K562 (cell line): ENCODE data around the gene LLGL2. TPM values are rescaled to one million over a fixed set of nuclear protein-coding genes. Genes with fewer than 3 reads are reported as not detected.

Experiments used
- ATAC-seq: fragments of 200-7000 bp; cut with Tn5 transposase; 3 replicates; pipeline ENCODE4 v1.9.1; 2020; ENCODE audit warnings: moderate library complexity
- BruUV-seq: library from RNA; stranded (reverse); fragments of 400-500 nt; replicated peaks from 2 replicates; lab custom pipeline; 2021; lab: Mats Ljungman, UMichigan
- CTCF ChIA-PET: fragments of 300-600 bp; formaldehyde crosslinking; extraction: SDS; loops from one replicate; lab custom pipeline; 2021; ENCODE audit warnings: low intra/inter-chr PET ratio; lab: Yijun Ruan, JAX
- POLR2A ChIA-PET: fragments of 300-600, 350-650 bp; sonication (Branson Sonifier 250); formaldehyde crosslinking; extraction: SDS; loops from one replicate; lab custom pipeline; 2021; ENCODE audit warnings: antibody characterized with exemption, inconsistent platforms; lab: Yijun Ruan, JAX
- DNase-seq, 4 experiments: peaks; one replicate each; pipeline versions ENCODE4 v3.0.0 to v3.0.0-alpha.2; 2011 to 2018; ENCODE audit warnings: low spot score in 3 of 4, mixed read lengths in 3 of 4; ENCODE audit errors: extremely low read depth in 1 of 4
- FAIRE-seq: peaks from 2 replicates; lab custom pipeline; 2011; peaks lifted over from hg19 to GRCh38; lab: Jason Lieb, UNC
- H2AFZ ChIP-seq: 2 replicates; pipeline ENCODE4 v1.6.0; 2011; ENCODE audit warnings: low read depth, low read length, control low read depth, inconsistent platforms
- H3K27ac ChIP-seq: fragments of 200-600 bp; 3 replicates; pipeline ENCODE4 v1.8.0; 2011; ENCODE audit warnings: low read depth, mild to moderate bottlenecking, control low read depth, inconsistent platforms, low read length, moderate library complexity, mixed read lengths; ENCODE audit errors: extremely low read depth
- H3K27me3 ChIP-seq, 2 experiments: fragments of 300-600 bp in 1 of 2; 2 replicates in 1 of 2; 3 replicates in 1 of 2; pipeline versions ENCODE4 v1.6.0 to v1.8.0; 2011; ENCODE audit warnings: inconsistent platforms in 2 of 2, low read length in 2 of 2, mild to moderate bottlenecking in 1 of 2, mixed read lengths in 1 of 2, moderate library complexity in 1 of 2; ENCODE audit not compliant: control insufficient read depth in 2 of 2, insufficient read depth in 2 of 2
- H3K36me3 ChIP-seq: fragments of 300-600 bp; 3 replicates; pipeline ENCODE4 v1.8.0; 2011; ENCODE audit warnings: mild to moderate bottlenecking, low read length, inconsistent platforms; ENCODE audit not compliant: control insufficient read depth, insufficient read depth
- H3K4me1 ChIP-seq, 2 experiments: fragments of 200-600 bp in 1 of 2; replicated peaks in 1 of 2; 2 replicates in 1 of 2; 3 replicates in 1 of 2; pipeline versions ENCODE4 v1.5.1 to v1.8.0; 2011; ENCODE audit warnings: inconsistent platforms in 2 of 2, low read length in 2 of 2, mild to moderate bottlenecking in 1 of 2, mixed read lengths in 1 of 2, moderate library complexity in 1 of 2; ENCODE audit not compliant: control insufficient read depth in 2 of 2, insufficient read depth in 2 of 2
- H3K4me2 ChIP-seq: 2 replicates; pipeline ENCODE4 v1.6.1; 2011; ENCODE audit warnings: low read length, control low read depth, inconsistent platforms, mixed read lengths; ENCODE audit not compliant: insufficient read depth
- H3K4me3 ChIP-seq: fragments of 200-600 bp; sonication (generic), shearing (Covaris generic); 2 replicates; pipeline ENCODE4 v1.5.1; 2016; ENCODE audit warnings: control low read depth, inconsistent platforms
- H3K79me2 ChIP-seq: fragments of 200-600 bp; 3 replicates; pipeline ENCODE4 v1.8.0; 2011; ENCODE audit warnings: low read length, inconsistent platforms; ENCODE audit not compliant: control insufficient read depth, insufficient read depth
- H3K9ac ChIP-seq, 2 experiments: 2 replicates each; pipeline versions ENCODE4 v1.6.0 to v1.6.1; 2011; ENCODE audit warnings: low read depth in 2 of 2, low read length in 2 of 2, control low read depth in 1 of 2, inconsistent platforms in 1 of 2, mild to moderate bottlenecking in 1 of 2, mixed read lengths in 1 of 2; ENCODE audit not compliant: insufficient read depth in 1 of 2
- H3K9me1 ChIP-seq: one replicate; pipeline ENCODE4 v1.6.0; 2011; ENCODE audit warnings: inconsistent platforms, mild to moderate bottlenecking, low read length, moderate library complexity; ENCODE audit not compliant: control insufficient read depth, insufficient read depth
- H3K9me3 ChIP-seq: replicated peaks from 2 replicates; pipeline ENCODE4 v1.5.1; 2011; ENCODE audit warnings: low read depth, low read length, inconsistent platforms; ENCODE audit not compliant: control insufficient read depth, insufficient read depth
- H4K20me1 ChIP-seq: replicated peaks from 2 replicates; pipeline ENCODE4 v1.6.1; 2011; ENCODE audit warnings: low read length, inconsistent platforms, mixed read lengths; ENCODE audit not compliant: control insufficient read depth, insufficient read depth
- ASH1L ChIP-seq: fragments of 450-650 bp; IDR thresholded peaks from 2 replicates; pipeline ENCODE4 v1.6.1; 2018; ENCODE audit warnings: borderline replicate concordance, mild to moderate bottlenecking, low read depth; ENCODE audit not compliant: partially characterized antibody
- CHAMP1 ChIP-seq: fragments of 450-650 bp; IDR thresholded peaks from 2 replicates; pipeline ENCODE4 v1.6.1; 2016; ENCODE audit warnings: mild to moderate bottlenecking
- EP400 ChIP-seq: fragments of 450-650 bp; IDR thresholded peaks from 2 replicates; pipeline ENCODE4 v1.6.1; 2017; ENCODE audit warnings: antibody characterized with exemption, mild to moderate bottlenecking, moderate library complexity
- GABPB1 ChIP-seq: sonication (generic); formaldehyde crosslinking; IDR thresholded peaks from 2 replicates; pipeline ENCODE4 v1.8.0; 2022; ENCODE audit warnings: mild to moderate bottlenecking, missing genetic modification reagents
- GMEB1 ChIP-seq: fragments of 250-450 bp; sonication (Bioruptor Pico); IDR thresholded peaks from 2 replicates; pipeline ENCODE4 v1.4.0; 2020; ENCODE audit warnings: mild to moderate bottlenecking
- IRF1 ChIP-seq: sonication (generic); formaldehyde crosslinking; IDR thresholded peaks from 2 replicates; pipeline ENCODE4 v1.8.0; 2022; ENCODE audit warnings: missing genetic modification reagents, mild to moderate bottlenecking, borderline replicate concordance
- NR4A1 ChIP-seq, 2 experiments: fragments of 250-450 bp in 1 of 2; fragments of 450-650 bp in 1 of 2; sonication (Bioruptor Pico) in 1 of 2; IDR thresholded peaks; 2 replicates each; pipeline versions ENCODE4 v1.4.0 to v1.6.1; 2016 to 2020; ENCODE audit warnings: mild to moderate bottlenecking in 2 of 2, missing compliant biosample characterization in 1 of 2, missing genetic modification characterization in 1 of 2, moderate library complexity in 1 of 2
- STAT5B ChIP-seq: fragments of 250-450 bp; sonication (Bioruptor Pico); IDR thresholded peaks from 2 replicates; pipeline ENCODE4 v1.8.0; 2021; ENCODE audit warnings: mild to moderate bottlenecking, inconsistent platforms
- TEAD2 ChIP-seq: fragments of 450-650 bp; IDR thresholded peaks from 2 replicates; pipeline ENCODE4 v1.6.1; 2016; ENCODE audit warnings: missing genetic modification characterization, control low read depth, missing compliant biosample characterization
- THAP12 ChIP-seq: fragments of 250-450 bp; sonication (Bioruptor Pico); IDR thresholded peaks from 2 replicates; pipeline ENCODE4 v1.9.0; 2021; ENCODE audit warnings: mild to moderate bottlenecking, inconsistent platforms
- USF2 ChIP-seq: sonication (generic); formaldehyde crosslinking; IDR thresholded peaks from 2 replicates; pipeline ENCODE4 v1.5.0; 2020; ENCODE audit warnings: missing genetic modification reagents
- ZNF24 ChIP-seq: fragments of 450-650 bp; IDR thresholded peaks from 2 replicates; pipeline ENCODE4 v1.6.1; 2016
- WGBS: fragments of 100-300 bp; shearing (Covaris generic); methylation state at CpG from one replicate; pipeline ENCODE4 v1.1.6; 2016; ENCODE audit warnings: low coverage, mixed read lengths; ENCODE audit not compliant: insufficient coverage; ENCODE audit errors: missing lambda C conversion rate; 5-methylcytosine and 5-hydroxymethylcytosine counted together
- in situ Hi-C: fragments of 300-500 bp; cut with MboI; formaldehyde crosslinking; loops from 4 replicates; pipeline ENCODE4 v1.15.0; 2018; ENCODE audit warnings: inconsistent platforms, mixed read lengths
- intact Hi-C: fragments of 100-400 bp; cut with micrococcal nuclease; formaldehyde crosslinking; loops from 2 replicates; pipeline ENCODE4 v1.14.2; 2022
- polyA plus RNA-seq, 8 experiments: library from polyadenylated mRNA; depleted of rRNA in 4 of 8; stranded (reverse) in 5 of 8; unstranded in 3 of 8; fragments of >200 nt; fragmentation: Nextera tagmentation in 2 of 8; fragmentation: Illumina TruSeq in 1 of 8; extraction: Ambion mirVana in 2 of 8; extraction: Trizol in 1 of 8; gene quantifications; 2 replicates each; pipeline versions ENCODE4 v1.2.1 to v1.2.3, GENCODE V29; 2011 to 2014; ENCODE audit warnings: inconsistent platforms in 1 of 8, missing spikeins in 1 of 8
- total RNA-seq, 7 experiments: library from RNA; depleted of rRNA in 6 of 7; stranded (reverse); fragments of >200 nt in 6 of 7; fragmentation: Illumina TruSeq in 2 of 7; extraction: Trizol in 2 of 7; gene quantifications; 2 replicates each; pipeline versions ENCODE4 v1.2.1 to v1.2.3, GENCODE V29; 2011 to 2021; ENCODE audit warnings: low replicate concordance in 1 of 7

Gene LLGL2
- total and polyA plus RNA-seq, 9 of the 15 experiments (the other 6 are each of a cell fraction or from before 2014, with no cell fraction given) = 0.32 to 24.4 (median 10.2) TPM

GRCh38 chr17:75611851-75612429 is 86.4 kb downstream of the LLGL2 start:
- H2AFZ ChIP-seq = no peak overlapping the region
- CTCF ChIA-PET = no interaction called here
- no TSS peak for BruUV-seq
- in situ Hi-C loops (no loop called here), intact Hi-C loops (loop anchor here (10.0 kb wide), 1 partner anchor 187 kb away; no protein-coding TSS in a partner anchor)
- H3K4me2 ChIP-seq = no peak overlapping the region
- H3K4me3 ChIP-seq = no peak overlapping the region
- no peaks in the 10 kb centered on the region for H3K36me3 ChIP-seq
- H4K20me1 ChIP-seq = no peaks in the 10 kb centered on the region
- H3K9me1 ChIP-seq = no peaks in the 10 kb centered on the region
- no peaks in the 10 kb centered on the region for H3K79me2 ChIP-seq
- no peaks in the 10 kb centered on the region for H3K9me3 ChIP-seq
- POLR2A ChIA-PET = interaction anchor here (0.6 to 2.3 kb wide), 4 partner anchors 8 to 43 kb away, joined by 3 to 8 read pairs (median 3); no protein-coding TSS in a partner anchor
- DNase-seq (no peak), FAIRE-seq (no peak), ATAC-seq (no peak)
- peaks cover 27 to 49% of the 10 kb centered on the region in 2 experiments; a peak in 4 of 5 replicates for H3K27me3 ChIP-seq
- TF ChIP-seq THAP12 (CRISPR knock-in tag) (no peak), EP400 (no peak), USF2 (CRISPR knock-in tag) (no peak), ZNF24 (no peak), GMEB1 (CRISPR knock-in tag) (no peak), STAT5B (no peak), TEAD2 (tag) (no peak), IRF1 (no peak), NR4A1 (CRISPR knock-in tag; IDR thresholded peaks at IDR 0.05) (no peak), NR4A1 (tag; IDR thresholded peaks at IDR 0.05) (no peak), ASH1L (no peak), CHAMP1 (no peak), GABPB1 (CRISPR knock-in tag) (no peak)
- H3K4me1 ChIP-seq = peaks cover 0 to 53% of the 10 kb centered on the region in 2 experiments; a peak in 2 of 5 replicates
- no peak overlapping the region for H3K27ac ChIP-seq
- under 1% methylated on average over 20 of the region's 20 CpGs for WGBS
- no peak overlapping the region for H3K9ac ChIP-seq
